Thoracic aorta (tissue), 2 donors: ENCODE results near the gene NBPF4. TPM values are rescaled to one million over a fixed set of nuclear protein-coding genes. Genes with fewer than 3 reads are reported as not detected.

ENCODE experiments used
- ATAC-seq: fragments of 150-250 bp; one replicate; pipeline ENCODE4 v1.8.0; 2017; ENCODE audit warnings: low read depth; ENCODE audit not compliant: insufficient number of reproducible peaks, low FRiP score
- DNase-seq: peaks from one replicate; pipeline ENCODE4 v3.0.0-alpha.2; 2020; ENCODE audit warnings: low spot score
- H3K27ac ChIP-seq, 2 donors: fragments of 200-600 bp; sonication (generic); 1 replicate in 1 of 2; 2 replicates in 1 of 2; pipeline ENCODE4 v1.5.1; 2016; ENCODE audit warnings: mild to moderate bottlenecking in 2 of 2, moderate library complexity in 2 of 2
- H3K27me3 ChIP-seq: fragments of 200-600 bp; sonication (generic); replicated peaks from 2 replicates; pipeline ENCODE4 v1.6.0; 2016; ENCODE audit warnings: mild to moderate bottlenecking; ENCODE audit not compliant: insufficient read depth
- H3K36me3 ChIP-seq: fragments of 200-600 bp; sonication (generic); one replicate; pipeline ENCODE4 v1.5.1; 2016
- H3K4me1 ChIP-seq, 2 donors: fragments of 200-600 bp; sonication (generic); 1 replicate in 1 of 2; 2 replicates in 1 of 2; pipeline versions ENCODE4 v1.5.1 to v1.6.0; 2016; ENCODE audit warnings: low read depth in 2 of 2, mild to moderate bottlenecking in 1 of 2; ENCODE audit not compliant: control insufficient read depth in 1 of 2
- H3K4me3 ChIP-seq: fragments of 200-600 bp; sonication (generic); 2 replicates; pipeline ENCODE4 v1.5.1; 2016; ENCODE audit warnings: mild to moderate bottlenecking
- H3K9me3 ChIP-seq: fragments of 200-600 bp; sonication (generic); 2 replicates; pipeline ENCODE4 v1.5.1; 2016
- CTCF ChIP-seq: fragments of 200-600 bp; sonication (generic); IDR thresholded peaks from one replicate; pipeline ENCODE4 v1.5.1; 2019; ENCODE audit warnings: antibody characterized with exemption
- total RNA-seq, 2 donors: library from RNA; depleted of rRNA; stranded (reverse); fragments of >200 nt; gene quantifications; one replicate each; pipeline versions ENCODE4 v1.1.0 to v1.2.3, GENCODE V29; 2016

Gene NBPF4
- total RNA-seq, 2 donors from 2014 or later: not detected

DNA sequence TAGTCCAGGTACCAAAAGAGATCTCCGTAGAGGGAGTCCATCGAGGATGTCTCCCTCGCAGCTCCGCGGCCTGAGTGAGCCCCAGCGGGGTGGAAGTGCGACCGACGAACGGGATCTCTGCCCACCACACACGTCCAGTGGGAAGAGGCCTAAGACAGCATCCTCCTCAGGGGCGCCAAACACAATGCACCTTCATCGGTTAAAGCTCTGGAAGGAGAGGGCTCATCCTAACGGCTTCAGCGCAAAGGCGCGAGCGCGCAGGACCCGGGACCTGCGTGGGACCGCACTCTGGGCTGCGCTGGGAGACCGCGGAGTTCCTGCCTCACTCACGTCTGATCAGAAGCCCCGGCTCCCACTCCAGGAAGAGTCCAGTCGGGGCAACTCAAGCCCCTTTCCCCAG lies 51.3 kb downstream of the NBPF4 start:
- Histone ChIP-seq H3K4me3 (no peak overlapping the region), H3K4me1 (peaks cover 3 to 21% of the 10 kb centered on the region in 2 donors), H3K27ac (no peak overlapping the region), H3K9me3 (no peaks in the 10 kb centered on the region), H3K27me3 (no peaks in the 10 kb centered on the region), H3K36me3 (no peaks in the 10 kb centered on the region)
- no peak for ATAC-seq
- DNase-seq: no peak
- TF ChIP-seq CTCF: no peak

DNA sequence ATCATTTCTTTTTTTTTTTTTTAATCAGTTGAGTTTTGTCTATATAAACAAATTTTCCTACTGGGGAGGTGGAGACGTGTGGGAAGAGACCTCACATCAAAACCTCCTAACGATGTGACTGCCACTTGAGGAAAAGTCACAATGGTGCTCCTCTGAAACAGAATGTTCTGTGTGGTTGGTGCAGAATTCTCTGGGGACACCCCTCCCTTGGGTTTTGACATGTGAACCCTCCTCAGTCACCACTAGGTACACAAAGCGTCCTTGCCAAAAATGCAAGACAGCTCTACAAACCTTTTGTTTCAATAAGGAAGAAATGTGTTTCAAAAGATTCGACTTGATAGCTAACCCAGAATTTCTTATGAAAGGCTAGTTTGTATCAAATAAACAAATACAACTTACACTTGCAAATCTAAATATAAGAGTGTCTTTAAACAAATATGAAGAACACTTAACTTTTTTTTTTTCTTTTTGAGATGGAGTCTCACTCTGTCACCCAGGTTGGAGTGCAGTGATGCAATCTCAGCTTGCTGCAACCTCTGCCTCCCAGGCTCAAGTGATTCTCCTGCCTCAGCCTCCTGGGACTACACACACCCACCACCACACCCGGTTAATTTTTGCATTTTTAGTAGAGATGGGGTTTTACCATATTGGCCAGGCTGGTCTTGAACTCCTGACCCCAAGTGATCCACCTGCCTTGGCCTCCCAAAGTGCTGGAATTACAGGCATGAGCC lies 53.0 kb downstream of the NBPF4 start:
- no peak overlapping the region for H3K27ac ChIP-seq
- H3K4me1 ChIP-seq: peaks cover 3 to 12% of the 10 kb centered on the region in 2 donors
- H3K4me3 ChIP-seq: no peak overlapping the region
- no peak for TF ChIP-seq CTCF
- no peaks in the 10 kb centered on the region for H3K27me3 ChIP-seq
- DNase-seq (no peak), ATAC-seq (no peak)
- no peaks in the 10 kb centered on the region for H3K36me3 ChIP-seq
- H3K9me3 ChIP-seq: no peaks in the 10 kb centered on the region

DNA sequence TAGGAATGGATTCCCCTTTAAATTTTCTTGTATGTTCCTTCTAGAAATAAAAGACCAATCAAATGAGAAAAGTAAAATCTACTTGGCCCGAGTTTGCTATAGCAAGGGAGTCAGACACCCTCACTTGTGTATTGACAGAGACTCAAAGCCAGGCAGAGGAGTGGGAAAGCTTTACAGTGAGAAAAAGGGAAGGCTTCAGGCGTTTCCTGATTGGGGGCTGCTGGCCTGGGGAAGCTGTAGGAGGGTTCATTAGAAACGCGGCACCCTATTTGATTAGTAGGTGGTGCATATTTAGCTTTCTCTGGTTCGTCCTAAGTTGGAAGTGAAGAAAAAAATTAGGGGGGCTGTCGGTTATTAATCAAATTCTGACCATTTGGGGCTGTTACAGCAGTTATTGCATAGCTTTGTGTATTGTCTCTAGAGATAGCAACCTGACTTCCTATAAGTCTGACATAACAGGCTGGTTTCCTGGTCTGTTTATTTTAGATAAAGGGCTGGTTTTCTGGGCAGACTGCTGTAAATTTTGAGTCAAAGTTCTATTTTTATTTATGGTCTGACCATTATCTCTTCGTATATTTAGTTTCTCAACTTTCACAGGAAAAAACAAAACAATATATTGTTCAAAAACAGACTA lies 53.8 kb downstream of the NBPF4 start:
- ATAC-seq (no peak), DNase-seq (no peak)
- H3K27ac ChIP-seq: no peak overlapping the region
- H3K4me3 ChIP-seq: no peak overlapping the region
- no peak for TF ChIP-seq CTCF
- no peaks in the 10 kb centered on the region for H3K9me3 ChIP-seq
- no peaks in the 10 kb centered on the region for H3K36me3 ChIP-seq
- H3K27me3 ChIP-seq: no peaks in the 10 kb centered on the region
- H3K4me1 ChIP-seq: peaks cover 3 to 12% of the 10 kb centered on the region in 2 donors

DNA sequence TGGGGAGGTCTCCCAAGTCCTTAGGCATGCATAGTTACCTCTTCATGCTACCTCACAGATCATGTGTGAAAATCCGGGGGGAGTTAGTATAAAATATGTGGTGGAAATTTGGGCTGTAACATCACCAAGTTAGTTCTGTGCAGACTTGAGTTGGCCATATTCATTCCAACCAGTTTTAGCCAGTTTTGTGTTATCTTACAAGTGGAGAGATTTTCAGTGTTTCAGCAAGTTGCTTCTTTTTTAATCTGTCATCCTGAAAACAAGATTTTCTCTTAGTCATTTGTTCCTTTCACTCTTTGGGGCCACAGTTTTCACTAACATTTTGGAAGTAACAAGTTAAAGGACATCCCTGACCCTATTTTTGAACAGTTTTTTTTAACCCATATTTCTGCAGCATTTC lies 55.1 kb downstream of the NBPF4 start:
- peaks cover 3 to 12% of the 10 kb centered on the region in 2 donors for H3K4me1 ChIP-seq
- ATAC-seq: no peak
- no peak for TF ChIP-seq CTCF

DNA sequence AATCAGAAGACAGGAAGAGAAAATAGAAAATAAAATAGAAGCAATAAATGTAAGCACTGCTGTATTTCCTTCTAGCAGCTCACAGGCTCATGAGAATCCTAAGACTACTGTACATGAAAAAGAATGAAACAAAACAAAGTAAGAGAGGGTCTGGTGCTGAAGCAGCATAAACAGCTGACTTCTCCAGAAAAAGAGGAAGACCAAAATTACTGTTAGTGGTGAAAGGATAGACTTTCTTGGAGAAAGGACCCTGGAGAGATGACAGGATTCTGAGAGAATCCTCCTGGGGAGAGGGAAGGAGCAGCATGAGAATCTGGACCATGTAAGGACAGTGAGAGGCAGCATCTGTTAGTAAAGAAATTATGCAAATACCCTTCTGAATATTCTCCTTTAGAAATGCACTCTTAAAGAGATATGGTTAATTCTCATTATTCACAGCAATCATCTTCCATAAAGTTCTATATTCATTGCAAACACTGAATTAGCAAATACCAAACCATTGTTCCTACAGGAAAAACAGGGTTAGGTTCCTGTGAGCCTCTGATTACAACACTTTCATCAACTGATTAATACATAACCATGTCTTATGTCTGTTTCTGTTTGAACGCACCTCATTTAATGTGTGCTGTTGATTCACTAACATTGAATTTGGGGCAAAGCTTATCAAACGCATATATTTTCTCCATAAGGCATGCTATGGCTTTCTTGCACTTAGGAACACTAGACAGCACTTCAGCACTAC lies 60.7 kb downstream of the NBPF4 start:
- Histone ChIP-seq H3K27ac (peak overlapping the region in 1 of 2 donors; percentile 44), H3K27me3 (no peaks in the 10 kb centered on the region), H3K36me3 (peaks cover 27% of the 10 kb centered on the region), H3K4me3 (peak overlapping the region; percentile 18), H3K4me1 (peaks cover 11% of the 10 kb centered on the region in 2 donors), H3K9me3 (peaks cover 3% of the 10 kb centered on the region)
- ATAC-seq (no peak), DNase-seq (no peak)
- TF ChIP-seq CTCF: no peak

More for the DNA sequence above, 55.1 kb downstream of the NBPF4 start:
- DNase-seq: no peak
- Histone ChIP-seq H3K27ac (no peak overlapping the region), H3K9me3 (no peaks in the 10 kb centered on the region), H3K4me3 (no peak overlapping the region), H3K27me3 (no peaks in the 10 kb centered on the region), H3K36me3 (peaks cover 5% of the 10 kb centered on the region)
